ENCODE results near the gene GM2A.

DNA sequence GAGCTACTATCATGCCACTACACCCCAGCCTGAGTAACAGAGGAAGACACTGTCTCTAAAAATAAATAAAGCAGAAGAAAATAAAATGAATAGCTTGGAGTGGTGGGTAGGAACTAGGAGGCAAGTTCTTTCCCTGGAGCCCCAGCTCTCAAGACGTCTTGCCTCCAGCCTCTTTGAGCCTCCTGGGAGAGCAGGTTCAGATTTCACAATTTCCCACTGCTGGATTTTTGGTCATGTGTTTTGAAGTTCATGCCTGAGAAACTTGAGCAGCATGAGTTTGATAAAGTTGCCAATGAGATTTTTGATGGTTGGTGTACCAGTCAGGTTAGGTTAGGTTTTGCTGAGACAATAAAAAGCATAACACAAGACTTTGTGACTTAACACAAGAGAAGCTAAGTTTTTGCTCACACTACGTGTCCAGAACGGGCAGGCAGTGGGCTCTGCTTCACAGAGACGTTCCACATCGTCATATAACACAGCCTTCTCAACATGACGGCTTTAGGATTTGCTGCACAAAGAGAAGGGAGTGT is 25.0 kb upstream of the GM2A start:
- TF ChIP-seq EZH2 (IDR thresholded peaks at IDR 0.05) (no peak), POLR2AphosphoS5 (IDR thresholded peaks at IDR 0.05; ENCODE audit: borderline replicate concordance, low read depth, low read length) (no peak)
